GF-D8 (cell line): Measurements from ENCODE around the gene SH3BP4.

Experiments
- DNase-seq: peaks from one replicate; lab custom pipeline; 2025; lab: John Stamatoyannopoulos, UW

The SH3BP4 gene

DNA sequence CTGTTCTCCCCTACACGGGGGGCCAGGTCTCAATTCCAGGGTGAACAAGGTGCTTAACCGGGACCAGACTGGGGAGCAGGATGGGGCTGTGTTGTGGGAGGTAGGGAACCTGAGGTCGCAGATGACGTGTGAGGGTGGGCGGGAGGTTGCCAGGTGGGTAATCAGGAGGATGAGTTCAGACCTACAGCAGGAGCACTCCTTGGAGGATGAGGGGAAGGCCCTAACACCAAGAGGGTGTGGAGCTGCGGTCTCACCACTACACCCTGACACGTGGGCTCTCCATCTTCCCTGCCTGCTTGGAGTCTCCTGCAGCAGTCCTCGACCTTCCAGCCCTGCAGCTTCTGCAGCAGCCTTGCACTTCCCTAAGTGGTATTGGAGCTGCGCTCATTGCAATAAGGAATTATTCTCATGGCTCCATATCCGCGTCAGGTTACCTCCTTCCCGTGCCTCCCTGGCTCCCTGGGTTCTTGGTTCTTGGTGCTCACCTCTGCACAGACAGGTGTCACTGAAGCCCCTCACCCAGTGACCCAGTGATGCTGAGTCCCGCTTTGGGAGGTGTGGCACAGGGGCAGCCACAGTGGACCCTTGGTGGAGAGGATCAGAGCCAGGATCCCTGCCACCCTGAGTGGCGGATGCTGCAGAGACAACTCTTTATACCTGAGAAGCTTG is 15.5 kb downstream of the SH3BP4 start:
- no peak for DNase-seq

DNA sequence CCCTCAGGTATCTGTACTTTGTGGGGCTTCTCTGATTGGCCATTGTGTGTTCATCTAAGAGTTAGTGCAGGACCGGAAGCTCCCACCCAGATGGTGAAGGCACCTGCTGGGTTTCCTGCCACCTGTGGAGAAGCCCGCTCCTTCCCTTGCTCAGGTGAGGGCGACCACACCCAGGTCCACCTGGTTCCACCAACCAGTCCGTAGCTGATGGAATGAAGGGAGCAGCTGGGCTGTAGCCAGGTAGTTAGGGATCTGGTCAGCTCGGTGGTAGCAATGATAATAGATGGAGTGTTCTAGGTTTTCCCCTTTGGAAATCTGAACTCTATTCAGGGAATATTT is 16.0 kb downstream of the SH3BP4 start:
- DNase-seq, result no peak

- no peak for DNase-seq
Observed at GRCh38 chr2:234968631-234969305, 17.0 kb downstream of the SH3BP4 start.

GRCh38 chr2:234969306-234970098 is 17.7 kb downstream of the SH3BP4 start:
- no peak for DNase-seq

GRCh38 chr2:234970099-234970440 is 18.3 kb downstream of the SH3BP4 start:
- DNase-seq, result no peak

DNA sequence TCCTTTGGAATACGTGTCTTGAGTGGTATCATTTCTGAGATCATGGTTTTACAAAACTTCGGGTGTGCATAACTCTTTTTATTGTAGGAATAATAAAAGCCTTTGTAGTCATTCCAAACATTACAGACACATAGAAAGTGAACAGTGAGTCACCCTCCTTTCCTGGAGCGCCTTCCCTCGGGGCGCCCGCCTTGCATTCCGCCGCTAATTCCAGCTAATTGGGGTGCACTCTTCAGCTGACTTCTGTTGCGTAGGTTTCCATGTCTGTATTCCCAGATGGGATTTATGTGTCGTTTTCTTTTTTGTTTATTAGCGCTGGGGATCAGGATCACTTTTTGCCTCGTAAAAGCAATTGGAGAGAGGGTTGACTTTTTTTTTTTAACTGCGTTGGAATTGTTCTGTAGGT is 18.7 kb downstream of the SH3BP4 start:
- no peak for DNase-seq

GRCh38 chr2:234971496-234971895 is 19.7 kb downstream of the SH3BP4 start:
- no peak for DNase-seq

GRCh38 chr2:234973008-234973407 is 21.2 kb downstream of the SH3BP4 start:
- no peak for DNase-seq

DNA sequence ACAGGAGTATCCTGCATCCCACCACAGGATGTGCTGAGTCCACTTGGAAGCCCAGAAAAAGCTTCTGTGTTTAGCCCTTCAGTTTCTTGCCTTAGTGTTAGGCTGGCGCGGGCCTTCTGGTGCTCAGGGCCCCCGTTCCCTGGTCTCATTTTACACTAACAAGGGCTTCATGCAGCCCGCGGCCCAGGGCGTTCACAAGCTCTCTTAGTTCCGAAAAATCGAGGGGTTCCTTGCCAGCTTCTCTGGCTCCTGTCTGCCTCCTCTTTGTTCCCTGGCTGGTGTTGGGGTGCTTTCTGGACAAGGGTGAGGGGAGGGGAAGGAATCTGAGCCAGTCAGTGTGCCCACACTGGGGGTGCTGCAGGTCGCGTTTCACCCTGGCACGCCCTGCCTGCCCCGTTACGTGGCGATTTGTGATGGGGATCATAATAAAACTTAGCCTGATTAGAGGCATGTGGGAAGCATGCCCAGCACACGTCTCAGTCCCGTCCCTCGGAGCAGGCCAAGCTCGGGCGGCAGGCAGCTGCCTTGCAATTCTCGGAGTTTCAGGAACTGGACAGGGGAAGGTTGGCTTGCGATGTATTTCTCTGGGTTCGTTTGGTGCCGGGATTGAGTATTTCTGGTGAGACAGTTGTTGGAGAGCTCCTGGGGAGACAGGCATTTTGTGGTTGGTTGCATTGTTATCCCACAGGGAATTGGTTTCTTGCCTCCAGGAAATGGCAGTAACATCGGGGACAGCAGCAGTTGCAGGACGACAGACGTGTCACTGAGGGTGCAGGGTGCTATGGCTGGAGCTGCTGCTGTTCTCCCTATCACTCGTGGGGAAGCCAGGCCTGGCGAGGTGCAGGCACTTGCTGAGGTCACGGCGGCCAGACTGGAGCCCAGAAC is 22.9 kb downstream of the SH3BP4 start:
- no peak for DNase-seq

GRCh38 chr2:234975611-234976010 is 23.8 kb downstream of the SH3BP4 start:
- no peak for DNase-seq

- no peak for DNase-seq
Observed at GRCh38 chr2:234976479-234977227, 24.8 kb downstream of the SH3BP4 start.

GRCh38 chr2:234977228-234977679 is 25.4 kb downstream of the SH3BP4 start:
- DNase-seq, result no peak

- DNase-seq, result no peak
Observed at GRCh38 chr2:234978466-234979203, 26.8 kb downstream of the SH3BP4 start.

GRCh38 chr2:234979204-234980167 is 27.7 kb downstream of the SH3BP4 start:
- DNase-seq, result no peak

DNA sequence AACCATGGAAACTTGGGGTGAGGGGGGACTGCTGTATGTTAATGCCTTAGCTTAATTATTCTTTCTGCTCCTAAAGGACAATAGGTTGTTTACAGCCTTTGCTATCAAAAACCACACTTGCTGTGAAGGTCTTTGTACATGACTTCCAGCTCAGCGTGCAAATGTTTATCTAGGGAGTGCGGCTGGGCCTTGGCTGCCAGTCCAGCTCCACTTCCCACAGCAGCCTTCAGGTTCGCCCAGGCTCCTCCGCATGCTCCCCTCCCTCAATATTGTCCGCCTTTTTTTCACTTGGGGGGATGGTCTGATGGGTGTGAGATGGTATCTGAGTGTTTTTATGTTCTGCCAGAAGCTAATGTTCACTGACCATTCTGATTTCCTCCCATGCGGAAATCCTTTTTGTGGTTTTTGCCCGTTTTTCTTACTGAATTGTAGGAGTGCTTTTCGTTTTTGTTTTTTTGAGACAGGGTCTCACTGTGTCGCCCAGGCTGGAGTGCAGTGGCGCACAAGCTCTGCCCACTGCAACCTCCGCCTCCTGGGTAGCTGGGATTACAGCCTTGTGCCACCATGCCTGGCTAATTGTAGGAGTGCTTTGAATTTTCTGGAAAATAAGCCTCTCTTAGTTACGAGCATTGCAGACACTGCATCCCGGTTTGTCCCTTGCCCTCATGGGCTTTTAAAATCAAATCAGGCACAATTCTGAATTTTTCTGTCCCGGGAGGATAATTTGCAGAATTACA is 28.8 kb downstream of the SH3BP4 start:
- no peak for DNase-seq

DNA sequence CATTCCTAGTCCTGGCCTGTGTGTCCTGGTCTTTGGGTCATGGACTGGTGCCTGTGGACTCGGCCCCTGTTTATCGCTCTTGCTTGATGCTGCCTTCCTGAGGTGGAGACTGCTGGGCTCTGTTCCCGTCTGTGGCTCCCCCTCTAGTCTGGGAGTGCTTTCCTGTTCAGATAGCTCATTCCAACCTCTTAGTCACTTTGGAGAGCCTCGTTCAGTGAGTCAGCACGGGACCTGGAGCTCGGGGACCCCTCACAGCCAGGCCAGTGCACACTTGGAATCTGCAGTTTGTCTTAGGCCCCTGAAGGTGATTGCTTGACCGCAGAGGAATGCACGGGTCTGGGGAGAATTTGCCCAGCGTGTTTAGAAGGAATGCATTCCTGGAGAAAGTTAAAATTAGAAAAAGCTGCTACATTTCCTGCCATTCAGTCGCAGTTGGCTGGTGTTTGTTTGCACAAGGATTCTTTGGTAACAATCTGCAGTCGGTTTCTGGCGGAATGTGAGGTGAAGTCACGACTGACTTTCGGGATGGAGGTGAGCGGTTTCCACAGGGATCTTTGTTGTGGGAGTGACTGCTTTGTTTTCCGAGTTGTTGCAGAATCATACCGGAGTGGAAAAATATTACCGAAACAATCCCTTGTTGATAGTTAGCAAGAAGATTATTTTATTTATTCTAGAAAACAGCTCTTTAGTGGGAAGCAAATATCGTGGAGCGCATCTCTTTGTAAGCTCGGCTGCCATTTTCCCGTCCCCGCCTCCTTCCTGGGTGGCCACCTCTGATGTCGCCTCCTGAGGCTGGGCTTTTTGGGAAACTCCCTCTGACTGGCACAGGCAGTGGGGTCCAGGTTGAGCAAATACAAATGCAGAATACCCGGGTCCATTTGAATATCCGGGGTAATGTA is 29.6 kb downstream of the SH3BP4 start:
- DNase-seq, result no peak

GRCh38 chr2:234982096-234982834 is 30.4 kb downstream of the SH3BP4 start:
- no peak for DNase-seq
